B cell (primary cell): ENCODE results near the gene GABRR2.

ENCODE experiments used
- EZH2 ChIP-seq: IDR thresholded peaks from 2 replicates; pipeline ENCODE4 v1.6.1; 2012; ENCODE audit warnings: borderline replicate concordance, low read depth, mild to moderate bottlenecking, moderate library complexity, low read length; ENCODE audit not compliant: insufficient read depth, poor library complexity, severe bottlenecking
- TF ChIP-seq, protein P1 (sequence below): fragments of 200-600 bp; IDR thresholded peaks from one replicate; pipeline ENCODE4 v1.8.0; 2022; ENCODE audit warnings: antibody characterized with exemption, mild to moderate bottlenecking

DNA sequence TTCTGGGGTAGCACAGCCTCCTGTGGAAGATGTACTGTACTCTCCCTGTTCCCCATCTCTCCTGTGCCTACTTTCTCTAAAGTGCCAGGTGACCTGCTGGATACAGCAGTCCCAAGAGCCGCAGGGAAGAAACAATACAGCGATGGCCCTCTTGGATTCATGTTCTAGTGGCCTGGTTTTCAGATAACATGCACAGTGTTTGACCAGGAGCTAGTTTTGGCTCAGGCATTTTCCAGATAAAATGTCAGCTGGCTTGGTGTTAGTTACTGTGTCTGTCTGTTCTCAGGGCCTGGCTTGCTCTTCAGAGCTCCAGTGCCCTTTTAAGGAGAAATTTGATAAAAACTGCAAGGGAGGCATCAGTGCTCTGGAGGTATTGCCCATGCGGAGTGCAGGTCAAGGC, 41.3 kb downstream of the GABRR2 start:
- TF ChIP-seq, protein P1, sequence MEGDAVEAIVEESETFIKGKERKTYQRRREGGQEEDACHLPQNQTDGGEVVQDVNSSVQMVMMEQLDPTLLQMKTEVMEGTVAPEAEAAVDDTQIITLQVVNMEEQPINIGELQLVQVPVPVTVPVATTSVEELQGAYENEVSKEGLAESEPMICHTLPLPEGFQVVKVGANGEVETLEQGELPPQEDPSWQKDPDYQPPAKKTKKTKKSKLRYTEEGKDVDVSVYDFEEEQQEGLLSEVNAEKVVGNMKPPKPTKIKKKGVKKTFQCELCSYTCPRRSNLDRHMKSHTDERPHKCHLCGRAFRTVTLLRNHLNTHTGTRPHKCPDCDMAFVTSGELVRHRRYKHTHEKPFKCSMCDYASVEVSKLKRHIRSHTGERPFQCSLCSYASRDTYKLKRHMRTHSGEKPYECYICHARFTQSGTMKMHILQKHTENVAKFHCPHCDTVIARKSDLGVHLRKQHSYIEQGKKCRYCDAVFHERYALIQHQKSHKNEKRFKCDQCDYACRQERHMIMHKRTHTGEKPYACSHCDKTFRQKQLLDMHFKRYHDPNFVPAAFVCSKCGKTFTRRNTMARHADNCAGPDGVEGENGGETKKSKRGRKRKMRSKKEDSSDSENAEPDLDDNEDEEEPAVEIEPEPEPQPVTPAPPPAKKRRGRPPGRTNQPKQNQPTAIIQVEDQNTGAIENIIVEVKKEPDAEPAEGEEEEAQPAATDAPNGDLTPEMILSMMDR = no peak
- TF ChIP-seq EZH2 = no peak
